HG03571 (cell line): ENCODE data around the gene VPS39.

Experiments used
- ATAC-seq: cut with Tn5 transposase; IDR thresholded peaks from one replicate; pipeline ENCODE4 v1.9.1; 2021; ENCODE audit not compliant: unreplicated experiment

Gene VPS39

GRCh38 chr15:42131826-42132806 is 76.0 kb downstream of the VPS39 start:
- no peak for ATAC-seq

- no peak for ATAC-seq
Measured at GRCh38 chr15:42131006-42131405, 77.1 kb downstream of the VPS39 start.

- no peak for ATAC-seq
Measured at GRCh38 chr15:42130246-42130986, 77.7 kb downstream of the VPS39 start.

GRCh38 chr15:42129364-42129763 is 78.7 kb downstream of the VPS39 start:
- ATAC-seq, result no peak

GRCh38 chr15:42128476-42128875 is 79.6 kb downstream of the VPS39 start:
- ATAC-seq, result no peak

GRCh38 chr15:42123546-42123945 is 84.6 kb downstream of the VPS39 start:
- ATAC-seq, result no peak

GRCh38 chr15:42121682-42122081 is 86.4 kb downstream of the VPS39 start:
- no peak for ATAC-seq

- ATAC-seq, result no peak
Measured at GRCh38 chr15:42121021-42121420, 87.1 kb downstream of the VPS39 start.

GRCh38 chr15:42120285-42120684 is 87.8 kb downstream of the VPS39 start:
- no peak for ATAC-seq

- ATAC-seq, result no peak
Measured at GRCh38 chr15:42119446-42119760, 88.7 kb downstream of the VPS39 start.

- no peak for ATAC-seq
Measured at GRCh38 chr15:42118650-42119445, 89.3 kb downstream of the VPS39 start.

- no peak for ATAC-seq
Measured at GRCh38 chr15:42111924-42112323, 96.2 kb downstream of the VPS39 start.

- ATAC-seq, result no peak
Measured at GRCh38 chr15:42110367-42110766, 97.7 kb downstream of the VPS39 start.

GRCh38 chr15:42108806-42109205 is 99.3 kb downstream of the VPS39 start:
- ATAC-seq, result no peak
